HG02763 (cell line): ENCODE results near the gene GRAMD1C.
"Not testable (repeated sequence)": the region's sequence is repeated elsewhere in the genome, so short reads cannot be mapped to it uniquely, and the experiment has no call there.

Experiments used
- ATAC-seq: cut with Tn5 transposase; IDR thresholded peaks from one replicate; pipeline ENCODE4 v1.9.1; 2021; ENCODE audit warnings: mild to moderate bottlenecking, moderate library complexity; ENCODE audit not compliant: unreplicated experiment

Gene GRAMD1C

DNA sequence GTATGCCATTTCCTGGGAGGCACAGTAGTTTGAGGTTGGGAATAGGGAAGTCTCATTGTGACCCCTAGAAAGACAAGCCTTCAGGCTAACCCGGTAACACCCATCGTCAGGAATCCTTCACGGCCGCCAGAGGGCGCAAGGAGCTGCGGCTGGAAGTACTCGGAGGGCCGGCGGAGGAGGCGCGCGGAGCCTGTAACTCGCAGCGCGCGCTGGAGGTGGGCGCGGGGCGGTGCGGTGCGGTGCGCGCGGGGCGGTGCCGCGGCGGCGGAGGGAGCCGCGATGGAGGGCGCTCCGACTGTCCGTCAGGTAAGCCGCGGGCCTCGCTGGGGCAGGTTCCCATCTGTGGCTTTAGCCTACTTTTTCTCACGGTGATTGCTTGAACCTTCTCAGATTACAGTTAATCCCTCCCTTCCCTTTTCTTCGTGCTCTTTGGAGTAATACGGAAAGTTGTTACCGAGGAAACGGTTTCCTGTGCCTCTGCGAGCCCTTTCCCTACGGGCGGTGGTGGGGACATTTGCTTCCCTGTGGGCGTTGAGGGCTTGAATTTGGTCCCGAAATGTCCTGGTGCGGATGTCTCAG, at the start of gene GRAMD1C:
Gene GRAMD1C, plus strand, starts transcription at position 158 of the 579 bp plus-strand sequence. Its CDS starts 122 bp downstream, at position 280.
- ATAC-seq, result peak; percentile 96

DNA sequence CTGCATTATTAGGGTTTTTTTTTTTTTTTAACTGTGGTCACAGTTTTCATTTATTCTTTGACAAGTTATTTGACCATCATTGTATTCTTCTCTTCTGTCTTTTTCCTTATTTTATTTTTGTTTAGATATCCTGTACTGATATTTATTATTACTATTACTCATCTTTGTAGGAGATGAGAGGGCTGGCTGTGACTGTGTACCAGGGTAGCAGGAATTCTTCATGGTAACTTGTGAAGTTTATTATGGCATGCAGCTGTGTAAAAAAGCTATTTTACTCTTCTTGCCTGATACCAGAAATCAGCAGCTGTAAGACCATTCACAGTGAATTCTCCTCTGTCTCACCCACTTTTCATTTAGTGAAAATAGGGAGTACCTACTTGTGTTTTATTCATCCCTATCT, 47.2 kb upstream of the GRAMD1C start:
- ATAC-seq, result no peak

DNA sequence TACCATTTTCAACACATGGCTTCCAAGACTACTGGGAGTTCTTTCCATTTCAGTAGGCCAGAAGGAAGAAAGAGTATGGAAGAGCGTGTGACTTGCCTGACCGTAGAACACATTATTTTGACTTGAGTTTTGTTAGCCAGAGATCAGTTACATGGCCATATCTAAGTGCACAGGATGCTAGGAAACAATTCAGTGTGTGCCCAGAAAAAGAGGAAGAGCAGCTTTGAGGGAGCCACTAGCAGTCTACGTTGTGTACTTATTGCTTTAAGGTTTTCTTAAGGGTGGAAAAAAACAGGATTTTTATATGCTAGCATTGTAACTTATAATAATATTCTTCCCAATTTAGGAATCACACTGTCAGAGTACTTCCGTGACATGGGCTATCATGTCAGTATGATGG, 44.1 kb upstream of the GRAMD1C start:
- ATAC-seq, result no peak

DNA sequence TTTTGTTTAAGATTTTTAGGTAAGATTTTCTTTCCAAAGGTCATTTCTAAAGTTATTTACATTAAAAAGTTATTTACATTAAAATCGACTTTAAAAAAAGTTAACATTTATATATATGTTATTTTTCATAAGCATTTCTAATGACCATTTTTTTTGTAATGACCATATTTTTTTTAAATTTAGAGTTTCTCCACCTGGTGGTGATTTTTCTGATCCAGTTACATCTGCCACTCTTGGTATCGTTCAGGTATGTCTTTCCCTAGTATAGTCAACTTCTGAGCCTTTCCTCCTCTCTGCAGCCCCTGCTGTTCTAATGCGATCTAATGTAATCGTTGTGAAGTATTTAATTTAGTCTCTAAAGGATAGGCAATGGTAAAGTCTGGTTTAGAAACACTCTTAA, 42.9 kb upstream of the GRAMD1C start:
- no peak for ATAC-seq

DNA sequence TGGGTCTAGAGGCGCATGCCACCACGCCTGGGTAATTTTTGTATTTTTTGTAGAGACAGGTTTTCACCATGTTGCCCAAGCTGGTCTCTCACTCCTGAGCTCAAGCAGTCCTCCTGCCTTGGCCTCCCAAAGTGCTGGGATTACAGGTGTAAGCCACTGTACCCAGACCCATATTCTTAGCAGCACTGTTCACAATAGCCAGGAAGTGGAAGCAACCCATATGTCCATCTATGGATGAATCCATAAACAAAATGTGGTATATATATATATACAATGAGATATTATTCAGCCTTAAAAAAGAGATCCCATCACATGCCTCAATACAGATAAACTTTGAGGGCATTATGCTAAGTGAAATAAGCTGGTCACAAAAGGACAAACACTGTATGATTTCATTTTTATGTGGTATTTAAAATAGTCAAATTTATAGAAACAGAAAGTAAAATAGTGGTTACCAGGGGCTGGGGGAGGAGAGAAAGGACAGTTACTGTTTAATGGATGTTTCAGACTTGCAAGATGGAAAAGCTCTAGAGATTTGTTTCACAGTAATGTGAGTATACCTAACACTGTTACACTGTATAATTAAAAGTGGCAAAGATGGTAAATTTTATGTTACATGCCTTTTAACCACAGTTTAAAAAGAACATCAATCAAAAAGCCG, 35.7 kb upstream of the GRAMD1C start:
- peak; percentile 64 for ATAC-seq

DNA sequence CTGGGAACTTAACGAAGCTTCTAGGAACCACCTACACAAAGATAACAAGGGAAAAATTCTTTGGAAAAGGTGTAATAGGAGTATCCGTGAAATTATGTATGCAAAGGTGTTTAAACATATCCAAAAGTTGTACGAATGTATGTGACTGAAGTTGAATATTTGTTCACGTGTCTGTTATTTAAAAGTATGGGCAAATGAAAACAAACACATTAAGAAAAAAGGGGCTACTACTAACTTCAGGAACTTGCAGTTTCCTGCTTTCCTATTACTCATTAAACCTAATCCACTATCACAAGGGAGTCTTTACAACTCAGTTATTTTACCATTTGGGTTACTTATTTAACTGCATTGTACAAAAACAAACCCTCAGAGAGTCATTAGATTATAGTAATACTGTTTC, 33.9 kb upstream of the GRAMD1C start:
- ATAC-seq, result no peak

DNA sequence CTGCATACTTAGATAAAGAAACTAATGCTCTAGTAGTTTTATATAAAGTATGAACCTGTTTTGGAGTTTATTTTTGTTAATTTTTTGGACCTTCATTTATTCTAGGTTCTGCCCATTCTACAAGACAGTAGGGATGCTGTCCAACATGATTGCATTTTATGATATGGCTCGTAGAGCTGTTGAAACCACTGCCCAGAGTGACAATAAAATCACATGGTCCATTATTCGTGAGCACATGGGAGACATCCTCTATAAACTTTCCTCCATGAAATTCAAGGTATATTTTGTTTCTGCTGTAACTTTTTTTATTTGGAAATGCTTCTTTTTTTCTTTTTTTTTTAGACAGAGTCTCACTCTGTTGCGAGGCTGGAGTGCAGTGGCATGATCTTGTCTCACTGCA, 33.3 kb upstream of the GRAMD1C start:
- ATAC-seq, result no peak

DNA sequence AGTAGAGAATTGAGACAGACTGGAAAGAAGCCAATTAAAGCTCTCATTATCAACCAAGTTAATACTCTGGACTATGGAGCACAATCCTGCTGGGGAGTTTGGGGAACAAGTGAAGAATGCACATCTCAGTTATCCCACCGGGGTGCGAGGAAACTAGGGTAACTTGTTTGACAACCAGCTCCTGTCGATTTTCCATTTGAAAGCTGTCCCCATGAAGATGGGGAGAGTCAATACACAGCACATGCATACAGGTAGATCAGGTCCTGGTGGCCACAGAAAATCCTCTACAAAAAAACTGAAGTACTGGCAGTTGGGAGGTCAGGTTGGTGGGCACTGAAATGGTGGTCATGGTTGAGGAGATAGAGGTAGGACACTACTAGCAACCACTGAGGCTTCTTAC, 25.7 kb upstream of the GRAMD1C start:
- no peak for ATAC-seq

DNA sequence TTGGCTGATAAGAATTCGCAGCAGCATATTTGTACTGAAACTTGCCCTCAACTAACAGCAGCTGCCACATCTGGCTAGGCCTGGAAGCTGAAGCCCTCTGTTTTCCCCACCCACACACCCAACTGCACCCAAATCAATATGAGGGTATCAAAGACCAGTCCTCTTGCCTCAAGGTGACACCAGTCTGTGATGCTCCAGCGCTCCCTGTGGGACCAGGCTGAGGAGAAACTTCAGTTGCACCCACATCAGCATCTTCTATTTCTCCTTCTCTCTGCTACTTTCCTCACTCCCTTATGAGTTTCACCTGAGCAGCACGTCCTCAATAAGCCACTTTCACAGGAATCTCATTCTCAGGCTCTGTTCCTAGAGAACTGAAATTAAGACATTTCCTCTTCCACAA, 18.7 kb upstream of the GRAMD1C start:
- ATAC-seq, result no peak

DNA sequence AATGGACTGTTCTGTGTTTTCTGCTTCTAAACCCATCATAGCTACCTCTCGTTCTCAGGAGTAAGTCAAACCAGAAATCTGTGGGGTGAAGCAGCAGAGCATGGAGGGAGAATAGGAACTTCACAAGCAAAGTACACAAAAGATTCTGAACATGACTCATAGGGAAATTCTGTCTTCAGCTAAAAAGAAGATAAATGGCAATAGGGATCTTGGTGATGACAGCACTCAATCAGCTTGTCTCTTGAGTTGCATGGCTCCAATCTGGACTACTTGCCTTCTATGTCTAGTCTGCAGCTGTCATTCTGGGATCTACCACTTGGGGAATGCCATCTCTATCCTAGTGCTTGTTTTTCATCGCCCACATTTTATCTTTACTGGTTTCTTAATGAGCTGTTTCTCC, 13.5 kb upstream of the GRAMD1C start:
- peak; percentile 71 for ATAC-seq

DNA sequence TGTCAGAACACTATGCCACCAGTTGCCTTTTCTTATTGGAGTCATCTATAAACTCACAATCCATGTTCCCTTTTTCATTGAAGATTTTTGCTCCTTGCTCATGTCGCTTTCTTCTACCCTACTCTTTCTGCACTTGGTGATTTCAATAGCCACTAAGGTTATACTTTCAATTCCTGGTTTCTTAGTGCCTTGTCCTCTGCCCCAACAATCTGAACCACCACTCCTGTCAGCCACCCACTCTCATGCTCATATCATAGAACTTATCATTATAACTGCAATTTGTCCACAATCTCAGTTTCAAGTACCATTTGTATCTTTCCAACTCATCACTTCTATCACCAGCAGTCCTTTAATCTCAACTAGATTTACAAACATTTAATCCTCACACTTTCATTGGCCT, 10.0 kb upstream of the GRAMD1C start:
- no peak for ATAC-seq

DNA sequence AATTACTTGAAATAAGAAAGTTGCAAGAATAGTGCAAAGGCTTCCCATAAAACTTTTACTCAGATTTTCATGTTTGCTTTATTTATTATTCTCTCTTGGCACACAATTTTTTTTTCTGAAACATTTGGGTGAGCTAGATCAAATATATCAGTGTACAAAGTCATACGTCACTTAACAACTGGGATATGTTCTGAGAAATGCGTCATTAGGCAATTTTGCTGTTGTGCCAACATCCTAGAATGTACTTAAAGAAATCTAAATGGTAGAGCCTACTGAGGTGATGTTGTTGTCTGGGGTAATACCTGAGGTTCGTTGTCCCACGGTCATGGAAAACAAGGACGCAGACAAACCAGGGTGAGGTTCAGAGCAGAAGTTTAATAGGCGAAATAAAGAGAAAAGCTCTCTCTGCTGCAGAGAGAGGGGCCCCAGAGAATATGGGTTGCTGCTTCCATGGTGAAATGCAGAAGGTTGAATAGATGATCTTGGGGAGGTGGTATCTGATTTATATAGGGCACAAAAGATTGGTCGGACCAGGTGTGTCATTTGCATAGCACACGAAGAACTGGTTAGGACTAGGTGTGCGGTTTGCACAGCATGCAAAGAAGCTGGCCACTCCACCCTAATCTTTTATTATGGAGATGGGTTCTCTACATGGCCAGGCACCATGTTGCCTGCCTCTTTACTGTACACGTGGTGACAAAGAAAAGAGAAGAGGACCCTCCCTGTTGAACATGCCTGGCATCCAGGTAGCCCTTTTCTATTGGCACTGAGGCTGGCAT, 8.8 kb upstream of the GRAMD1C start:
- ATAC-seq, result no peak

DNA sequence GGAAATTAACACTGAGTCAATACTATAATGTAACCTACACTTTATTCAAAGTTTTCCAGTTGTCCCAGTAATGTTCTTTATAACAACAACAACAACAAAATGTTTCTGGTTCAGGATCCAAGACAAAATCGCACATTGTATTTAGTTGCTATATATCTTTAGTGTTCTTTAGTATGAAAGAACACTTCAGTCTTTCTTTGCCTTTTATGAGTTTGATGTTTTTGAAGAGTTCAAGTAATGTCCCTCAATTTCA, 7.6 kb upstream of the GRAMD1C start:
- no peak for ATAC-seq

DNA sequence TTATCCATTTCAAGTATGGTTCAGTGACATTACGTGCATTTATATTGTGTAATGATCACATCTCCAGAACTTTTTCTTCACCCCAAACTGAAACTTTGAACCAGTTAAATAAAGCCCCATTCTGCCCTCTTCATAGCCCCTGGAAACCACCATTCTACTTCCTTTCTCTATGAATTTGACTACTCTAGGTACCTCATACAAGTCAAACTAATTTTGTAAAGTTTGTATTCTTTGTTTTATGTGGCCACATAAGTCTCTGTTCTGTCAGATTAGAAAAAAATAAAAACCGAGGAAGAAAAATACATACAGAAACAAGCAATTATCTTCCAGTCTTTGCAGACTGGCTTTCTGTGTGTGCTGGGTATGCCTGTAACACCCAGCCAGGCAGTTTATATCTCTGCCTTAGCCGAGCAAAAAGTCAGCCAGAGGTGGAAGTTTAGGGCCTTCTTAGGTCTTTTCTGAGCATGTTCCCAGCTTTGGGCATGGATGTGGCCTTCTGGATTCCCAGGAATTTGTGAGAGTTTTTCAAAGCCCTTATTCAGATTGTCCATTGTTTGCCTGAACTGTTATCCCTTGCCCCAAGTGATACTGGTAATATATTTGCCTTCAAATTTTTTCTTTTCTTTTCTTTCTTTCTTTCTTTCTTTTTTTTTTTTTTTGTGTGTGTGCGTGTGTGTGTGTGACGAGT, 6.0 kb upstream of the GRAMD1C start:
- peak; percentile 42 for ATAC-seq

DNA sequence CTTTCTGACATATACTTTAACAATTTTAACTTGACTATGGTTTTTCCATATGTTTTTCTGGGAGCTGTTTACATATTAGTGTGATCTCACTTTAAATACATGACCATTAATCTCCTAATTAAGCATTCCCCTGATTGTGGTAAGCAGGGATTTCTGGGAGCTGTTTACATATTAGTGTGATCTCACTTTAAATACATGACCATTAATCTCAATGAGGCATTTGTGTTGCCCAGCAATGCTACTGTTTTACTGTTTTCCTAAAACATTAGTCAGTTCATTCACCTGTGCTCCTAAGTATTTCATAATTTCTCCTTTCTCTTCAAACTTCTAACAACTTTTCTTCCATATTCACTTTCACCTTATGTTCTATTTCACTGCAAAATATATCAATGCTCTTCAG, 3.6 kb upstream of the GRAMD1C start:
- no peak for ATAC-seq

DNA sequence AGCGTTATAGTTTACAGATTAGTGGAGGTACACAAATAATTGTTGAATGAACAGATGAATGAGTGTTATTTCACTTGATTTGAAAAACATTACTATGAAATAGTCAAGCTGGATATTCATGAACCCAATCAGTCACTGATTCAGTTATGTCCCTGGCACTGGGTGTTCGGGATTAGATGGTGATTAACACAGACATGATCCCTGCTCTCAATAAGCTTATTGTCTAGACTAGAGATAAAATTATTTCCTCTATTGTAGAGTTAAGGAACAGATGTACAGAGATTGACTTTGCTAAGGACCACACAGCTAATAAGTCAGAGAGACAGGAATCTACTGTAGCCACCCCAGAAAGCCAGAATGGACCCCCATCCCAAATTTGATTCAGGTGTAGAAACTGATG, 963 bp downstream of the GRAMD1C start:
- ATAC-seq, result no peak

DNA sequence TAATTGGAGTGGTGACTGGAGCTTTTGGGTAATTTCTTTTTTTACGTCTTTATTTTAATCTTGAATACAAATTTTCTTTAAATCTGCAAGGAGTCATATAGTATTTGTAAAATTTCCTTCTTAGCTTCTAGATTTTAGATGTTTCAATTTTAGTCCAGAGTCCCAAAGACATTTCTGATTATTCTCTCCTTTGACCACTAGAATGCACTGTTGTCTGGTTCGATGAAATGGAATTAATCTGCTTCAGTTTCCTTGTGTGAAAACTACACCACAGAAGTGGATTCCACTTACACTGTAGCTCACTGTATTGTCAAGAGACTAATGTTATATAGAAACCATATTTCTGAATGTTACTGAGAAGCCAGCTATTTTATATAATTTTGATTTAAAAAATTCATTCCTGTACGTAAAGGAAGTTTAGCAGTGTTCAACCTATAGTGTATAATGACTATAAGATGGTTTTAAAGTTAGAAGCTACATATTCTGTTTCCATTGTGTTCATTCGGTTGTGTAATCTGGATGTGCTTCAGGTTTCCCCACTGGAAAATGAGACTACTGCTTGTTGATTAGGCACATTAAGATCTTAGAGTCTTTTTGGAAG, 6.1 kb downstream of the GRAMD1C start:
- no peak for ATAC-seq

DNA sequence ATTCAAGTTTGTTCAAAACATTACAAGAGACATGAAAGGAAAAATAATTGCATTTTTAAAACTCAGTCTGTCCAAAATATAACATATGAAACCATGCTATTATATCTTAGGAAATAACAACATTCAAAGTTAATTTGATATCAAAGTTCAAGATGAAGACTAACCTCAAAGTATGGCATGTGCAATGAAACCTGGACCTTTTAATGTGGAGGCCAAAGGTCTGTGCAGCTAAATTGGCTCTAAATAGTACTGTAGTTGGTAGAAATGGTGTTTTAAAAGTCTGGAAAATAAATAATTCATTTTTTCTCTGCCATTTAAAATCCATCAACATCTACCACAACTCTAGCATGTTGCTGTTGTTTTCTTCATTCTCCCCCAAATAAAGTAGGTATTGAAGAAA, 8.7 kb downstream of the GRAMD1C start:
- no peak for ATAC-seq

DNA sequence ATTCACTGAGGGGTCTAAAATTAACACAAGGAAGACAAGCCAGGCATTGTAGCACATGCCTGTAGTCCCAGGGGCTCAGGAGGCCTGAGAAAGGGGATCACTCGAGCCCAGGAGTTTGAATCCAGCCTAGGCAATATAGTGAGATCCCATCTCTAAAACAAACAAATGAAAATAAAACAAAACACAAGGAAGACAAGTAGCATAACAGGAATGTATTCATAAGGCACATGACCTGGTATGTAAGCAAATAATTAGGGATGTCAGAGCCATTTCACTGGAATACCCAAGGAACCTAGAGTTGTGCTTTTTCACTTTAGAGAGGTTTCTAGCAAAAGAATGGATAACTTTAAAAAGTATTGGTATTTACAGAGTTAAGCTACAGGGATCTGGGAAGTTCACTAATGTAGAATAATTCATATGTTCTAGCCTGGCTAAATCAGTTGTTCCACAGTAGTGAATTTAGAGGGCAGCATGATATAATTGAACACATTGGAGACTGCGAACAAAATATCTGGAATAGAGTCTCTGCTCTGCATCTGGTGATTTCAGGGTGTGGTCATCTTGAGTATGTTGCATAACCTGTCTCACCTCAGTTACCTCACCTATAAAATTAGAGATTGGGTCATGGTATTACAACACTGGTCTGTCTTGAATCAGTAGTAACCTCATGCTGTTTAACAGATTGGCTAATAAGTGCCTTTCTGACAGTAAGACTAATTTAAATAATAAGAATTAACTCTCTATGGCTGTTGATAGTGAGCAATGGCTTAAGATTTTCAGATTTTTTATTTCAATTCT, 9.3 kb downstream of the GRAMD1C start:
- ATAC-seq, result no peak

DNA sequence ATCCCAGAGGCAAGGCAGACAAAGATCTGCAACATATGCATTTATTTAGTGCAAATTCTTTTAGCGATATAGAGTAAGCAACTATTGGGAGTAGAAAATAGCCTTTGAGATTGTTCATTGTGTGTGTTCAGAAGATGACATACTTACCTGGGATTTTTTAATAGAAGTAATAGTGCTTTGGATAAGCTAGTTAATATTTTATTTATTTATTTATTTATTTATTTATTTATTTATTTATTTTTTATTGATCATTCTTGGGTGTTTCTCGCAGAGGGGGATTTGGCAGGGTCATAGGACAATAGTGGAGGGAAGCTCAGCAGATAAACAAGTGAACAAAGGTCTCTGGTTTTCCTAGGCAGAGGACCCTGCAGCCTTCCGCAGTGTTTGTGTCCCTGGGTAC, 10.5 kb downstream of the GRAMD1C start:
- ATAC-seq, result not testable (repeated sequence)

DNA sequence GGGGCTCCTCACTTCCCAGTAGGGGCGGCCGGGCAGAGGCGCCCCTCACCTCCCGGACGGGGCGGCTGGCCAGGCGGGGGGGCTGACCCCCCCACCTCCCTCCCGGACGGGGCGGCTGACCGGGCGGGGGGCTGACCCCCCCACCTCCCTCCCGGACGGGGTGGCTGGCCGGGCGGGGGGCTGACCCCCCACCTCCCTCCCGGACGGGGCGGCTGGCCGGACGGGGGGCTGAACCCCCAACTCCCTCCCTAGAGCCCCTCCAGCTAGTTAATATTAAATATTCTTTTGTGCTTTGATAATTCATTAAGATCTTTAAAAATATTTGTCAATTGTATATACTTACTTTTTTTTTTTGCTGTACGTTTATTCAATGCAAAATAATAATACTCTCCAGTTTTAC, 11.3 kb downstream of the GRAMD1C start:
- ATAC-seq, result not testable (repeated sequence)
